GM23338 (cell line): ENCODE data around the gene SSU72. TPM values are rescaled to one million over a fixed set of nuclear protein-coding genes. Genes with fewer than 3 reads are reported as not detected.
A peak's percentile ranks its signal among the peaks of the same experiment; 100 is the strongest.

Experiments
- ATAC-seq: fragments of 200-7000 bp; cut with Tn5 transposase; 3 replicates; pipeline ENCODE4 v1.9.1; 2020
- DNase-seq: peaks from one replicate; pipeline ENCODE4 v3.0.0-alpha.2; 2015; ENCODE audit warnings: low spot score
- H2AFZ ChIP-seq: fragments of 200-600 bp; sonication (generic); 2 replicates; pipeline ENCODE4 v1.8.0; 2016; ENCODE audit warnings: antibody characterized with exemption, mild to moderate bottlenecking, moderate library complexity
- H3F3A ChIP-seq: fragments of 200-600 bp; sonication (generic); replicated peaks from 2 replicates; pipeline ENCODE4 v1.8.0; 2017; ENCODE audit warnings: antibody characterized with exemption, mixed run types, low read depth
- H3K27ac ChIP-seq: fragments of 200-600 bp; sonication (generic); 2 replicates; pipeline ENCODE4 v1.6.1; 2016; ENCODE audit warnings: low read depth
- H3K27me3 ChIP-seq: fragments of 200-600 bp; sonication (generic); 2 replicates; pipeline ENCODE4 v1.8.0; 2016; ENCODE audit warnings: mild to moderate bottlenecking, mixed run types, moderate library complexity; ENCODE audit not compliant: insufficient read depth
- H3K36me3 ChIP-seq: fragments of 200-600 bp; sonication (generic); 2 replicates; pipeline ENCODE4 v1.8.0; 2016; ENCODE audit warnings: mild to moderate bottlenecking; ENCODE audit not compliant: insufficient read depth
- H3K4me1 ChIP-seq: fragments of 200-600 bp; sonication (generic); 2 replicates; pipeline ENCODE4 v1.8.0; 2016; ENCODE audit warnings: mild to moderate bottlenecking, moderate library complexity; ENCODE audit not compliant: insufficient read depth
- H3K4me2 ChIP-seq: fragments of 200-600 bp; sonication (generic); 2 replicates; pipeline ENCODE4 v1.7.1; 2017; ENCODE audit warnings: mixed run types
- H3K4me3 ChIP-seq: fragments of 200-600 bp; sonication (generic); 2 replicates; pipeline ENCODE4 v1.6.1; 2016; ENCODE audit warnings: mixed run types
- H3K79me2 ChIP-seq: fragments of 200-600 bp; sonication (generic); replicated peaks from 2 replicates; pipeline ENCODE4 v1.8.0; 2017; ENCODE audit warnings: mild to moderate bottlenecking; ENCODE audit not compliant: insufficient read depth
- H3K9me2 ChIP-seq: fragments of 200-600 bp; sonication (generic); 2 replicates; pipeline ENCODE4 v1.8.0; 2017; ENCODE audit not compliant: insufficient read depth
- H4K20me1 ChIP-seq: fragments of 200-600 bp; sonication (generic); replicated peaks from 2 replicates; pipeline ENCODE4 v1.8.0; 2017; ENCODE audit warnings: mild to moderate bottlenecking; ENCODE audit not compliant: insufficient read depth
- H3K27ac Mint-ChIP-seq: 2 replicates; pipeline ENCODE4 v1.8.0; 2020; ENCODE audit warnings: inconsistent platforms, mild to moderate bottlenecking, moderate library complexity, mixed read lengths
- H3K27me3 Mint-ChIP-seq: 3 replicates; pipeline ENCODE4 v1.8.0; 2022; ENCODE audit warnings: low read depth, mild to moderate bottlenecking, moderate library complexity, mixed read lengths, inconsistent platforms; ENCODE audit not compliant: insufficient read depth, poor library complexity
- H3K36me3 Mint-ChIP-seq: 3 replicates; pipeline ENCODE4 v1.8.0; 2021; ENCODE audit warnings: low read depth, mild to moderate bottlenecking, inconsistent platforms, moderate library complexity, mixed read lengths
- H3K4me1 Mint-ChIP-seq: 3 replicates; pipeline ENCODE4 v1.8.0; 2020; ENCODE audit warnings: mild to moderate bottlenecking, inconsistent platforms, mixed read lengths
- H3K4me3 Mint-ChIP-seq: 3 replicates; pipeline ENCODE4 v1.8.0; 2021; ENCODE audit warnings: moderate library complexity, mild to moderate bottlenecking, inconsistent platforms, mixed read lengths
- H3K9me3 Mint-ChIP-seq: 3 replicates; pipeline ENCODE4 v1.8.0; 2020; ENCODE audit warnings: moderate library complexity, mild to moderate bottlenecking, inconsistent platforms, mixed read lengths
- CREB1 ChIP-seq: fragments of 250-450 bp; sonication (Bioruptor Pico); IDR thresholded peaks from 2 replicates; pipeline ENCODE4 v1.5.0; 2020; ENCODE audit warnings: low read depth, mild to moderate bottlenecking, moderate library complexity
- CTCF ChIP-seq, 2 experiments: fragments of 200-600 bp in 1 of 2; sonication (generic) in 1 of 2; conservative IDR thresholded peaks; 2 replicates each; pipeline versions ENCODE4 v1.5.1 to v1.6.1; 2016 to 2017; ENCODE audit warnings: antibody characterized with exemption in 2 of 2, low read depth in 2 of 2, mild to moderate bottlenecking in 2 of 2, moderate library complexity in 1 of 2
- ETS1 ChIP-seq: IDR thresholded peaks from 2 replicates; pipeline ENCODE4 v1.6.1; 2016; ENCODE audit warnings: antibody characterized with exemption
- EZH2 ChIP-seq: fragments of 200-600 bp; sonication (generic); IDR thresholded peaks from one replicate; pipeline ENCODE4 v1.8.0; 2017; ENCODE audit warnings: antibody characterized with exemption, mild to moderate bottlenecking, low read depth; ENCODE audit not compliant: unreplicated experiment
- EZH2phosphoT487 ChIP-seq: fragments of 200-600 bp; sonication (generic); IDR thresholded peaks from one replicate; pipeline ENCODE4 v1.8.1; 2018; ENCODE audit warnings: antibody characterized with exemption; ENCODE audit not compliant: unreplicated experiment
- JUNB ChIP-seq: IDR thresholded peaks from one replicate; pipeline ENCODE4 v1.6.1; 2016; ENCODE audit warnings: antibody characterized with exemption; ENCODE audit not compliant: unreplicated experiment
- NANOG ChIP-seq: IDR thresholded peaks from 2 replicates; pipeline ENCODE4 v1.6.1; 2016; ENCODE audit warnings: antibody characterized with exemption, borderline replicate concordance
- POLR2AphosphoS5 ChIP-seq: IDR thresholded peaks from 2 replicates; pipeline ENCODE4 v1.6.1; 2016; ENCODE audit warnings: antibody characterized with exemption, low read depth
- REST ChIP-seq: IDR thresholded peaks from one replicate; pipeline ENCODE4 v1.6.1; 2018; ENCODE audit warnings: antibody characterized with exemption; ENCODE audit not compliant: unreplicated experiment
- STAT1 ChIP-seq: IDR thresholded peaks from one replicate; pipeline ENCODE4 v1.6.1; 2016; ENCODE audit warnings: antibody characterized with exemption; ENCODE audit not compliant: unreplicated experiment
- ZNF114 ChIP-seq: fragments of 250-450 bp; sonication (Bioruptor Pico); IDR thresholded peaks from 2 replicates; pipeline ENCODE4 v1.5.0; 2020; ENCODE audit warnings: mild to moderate bottlenecking, moderate library complexity
- ZNF331 ChIP-seq: fragments of 250-450 bp; sonication (Bioruptor Pico); IDR thresholded peaks from 2 replicates; pipeline ENCODE4 v1.5.0; 2020; ENCODE audit warnings: low read depth, mild to moderate bottlenecking, moderate library complexity
- ZNF462 ChIP-seq: fragments of 250-450 bp; sonication (Bioruptor Pico); IDR thresholded peaks from 2 replicates; pipeline ENCODE4 v1.5.0; 2020; ENCODE audit warnings: mild to moderate bottlenecking, moderate library complexity
- polyA plus RNA-seq: library from polyadenylated mRNA; unstranded; fragments of >200 nt; fragmentation: Nextera tagmentation; extraction: Ambion mirVana; gene quantifications from 2 replicates; pipeline ENCODE4 v1.2.1, GENCODE V29; 2016
- total RNA-seq: library from RNA; depleted of rRNA; stranded (reverse); fragments of >200 nt; shearing (Covaris generic); gene quantifications from 2 replicates; pipeline ENCODE4 v1.2.3, GENCODE V29; 2014

The SSU72 gene
- total and polyA plus RNA-seq, 2 experiments from 2014 or later, result 148 to 248 TPM

- Histone ChIP-seq H3K9me2 (no peaks in the 10 kb centered on the region), H3K4me2 (peak overlapping the region; percentile 90), H3K4me1 (peaks cover 6% of the 10 kb centered on the region; the same call in 1 of the 2 replicates), H3F3A (peaks cover 4% of the 10 kb centered on the region; the same call in 1 of the 2 replicates), H4K20me1 (peaks cover 11% of the 10 kb centered on the region), H2AFZ (no peak overlapping the region), H3K27ac (no peak overlapping the region), H3K36me3 (no peaks in the 10 kb centered on the region), H3K27me3 (no peaks in the 10 kb centered on the region), H3K79me2 (peaks cover 16% of the 10 kb centered on the region; the same call in 1 of the 2 replicates), H3K4me3 (peak overlapping the region; percentile 96)
- ATAC-seq (no peak), DNase-seq (no peak)
- no peaks in the 10 kb centered on the region for H3K9me3 Mint-ChIP-seq
- peaks cover 12% of the 10 kb centered on the region for H3K4me1 Mint-ChIP-seq
- peaks cover 13% of the 10 kb centered on the region for H3K27me3 Mint-ChIP-seq
- no peak overlapping the region for H3K27ac Mint-ChIP-seq
- peaks cover 2% of the 10 kb centered on the region; the same call in 2 of the 3 replicates for H3K36me3 Mint-ChIP-seq
- H3K4me3 Mint-ChIP-seq, result peak overlapping the region; percentile 80
- no peak for TF ChIP-seq POLR2AphosphoS5
- TF ChIP-seq EZH2, result no peak
- TF ChIP-seq EZH2phosphoT487, result no peak
- TF ChIP-seq CTCF (conservative IDR thresholded peaks at IDR 0.05; ENCODE audit: low read depth in 2 of 2), result no peak
- TF ChIP-seq JUNB, result no peak
- no peak for TF ChIP-seq REST
- TF ChIP-seq ZNF462, result no peak
- TF ChIP-seq NANOG, result no peak
- TF ChIP-seq STAT1, result no peak
- no peak for TF ChIP-seq CREB1
- no peak for TF ChIP-seq ETS1
- TF ChIP-seq ZNF114, result no peak
- no peak for TF ChIP-seq ZNF331
Observed at GRCh38 chr1:1616838-1617237, 42.2 kb upstream of the SSU72 start.
